GM21737 (cell line): Measurements from ENCODE around the gene IDS.
A peak's percentile ranks its signal among the peaks of the same experiment; 100 is the strongest.
"Not testable (repeated sequence)": the region's sequence is repeated elsewhere in the genome, so short reads cannot be mapped to it uniquely, and the experiment has no call there.

Source experiments
- ATAC-seq: cut with Tn5 transposase; IDR thresholded peaks from one replicate; pipeline ENCODE4 v1.9.1; 2021; ENCODE audit warnings: mild to moderate bottlenecking, moderate library complexity; ENCODE audit not compliant: unreplicated experiment

The IDS gene

GRCh38 chrX:149502923-149503322, 2.2 kb downstream of the IDS start:
- not testable (repeated sequence) for ATAC-seq

GRCh38 chrX:149499766-149500165, 5.3 kb downstream of the IDS start:
- no peak for ATAC-seq

DNA sequence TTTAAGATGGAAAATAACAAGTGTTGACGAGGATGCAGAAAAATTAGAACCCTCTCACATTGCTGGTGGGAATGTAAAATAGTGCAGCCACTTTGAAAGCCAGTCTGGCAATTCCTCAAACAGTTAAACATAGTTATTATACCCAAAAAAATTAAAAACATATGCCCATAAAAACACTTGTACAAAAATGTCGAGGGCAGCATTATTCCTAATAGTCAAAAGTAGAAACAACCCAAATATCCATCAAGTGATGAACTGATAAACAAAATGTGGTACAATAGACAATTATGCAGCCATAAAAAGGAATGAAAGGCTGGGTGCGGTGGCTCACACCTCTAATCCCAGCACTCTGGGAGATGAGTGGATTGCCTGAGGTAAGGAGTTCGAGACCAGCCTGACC, 6.3 kb downstream of the IDS start:
- no peak for ATAC-seq

DNA sequence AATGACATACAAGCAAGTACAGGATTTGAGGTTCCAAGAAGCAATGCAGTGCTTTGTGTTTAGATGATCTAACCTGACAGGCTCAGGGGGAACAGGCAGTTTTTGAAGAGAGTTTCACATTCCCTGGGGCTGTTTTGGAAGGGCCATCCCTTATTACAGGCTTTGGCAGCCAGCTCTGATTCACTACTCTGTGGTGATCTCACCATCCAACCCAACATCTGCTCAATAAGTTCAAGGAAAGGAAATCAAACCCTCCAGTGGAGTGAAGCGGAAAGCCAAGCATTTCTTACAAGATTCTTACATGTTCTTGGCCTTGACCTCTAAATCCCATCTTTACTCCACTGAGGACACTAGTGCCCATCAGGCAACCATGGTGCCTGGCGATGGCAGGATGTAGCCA, 7.5 kb downstream of the IDS start:
- ATAC-seq = no peak

DNA sequence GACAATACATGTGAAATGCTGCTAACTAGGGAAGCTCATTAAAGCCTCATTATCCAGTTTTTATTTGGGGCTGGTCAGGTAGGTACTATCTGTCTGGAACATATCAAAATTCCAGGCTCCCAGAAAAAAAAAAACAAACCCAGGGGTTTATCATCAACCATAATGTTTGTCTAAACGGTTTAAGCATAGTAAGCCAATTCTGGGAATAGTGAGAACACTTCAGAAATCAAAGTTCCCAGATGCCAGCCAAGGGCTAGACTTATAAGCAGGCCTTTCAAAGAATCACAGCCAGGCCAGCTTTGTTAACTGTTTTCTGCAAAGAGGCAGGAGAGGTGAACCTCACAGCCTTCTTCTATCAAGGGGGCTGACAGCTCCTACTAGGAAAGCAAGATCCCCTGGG, 8.1 kb downstream of the IDS start:
- ATAC-seq = no peak

DNA sequence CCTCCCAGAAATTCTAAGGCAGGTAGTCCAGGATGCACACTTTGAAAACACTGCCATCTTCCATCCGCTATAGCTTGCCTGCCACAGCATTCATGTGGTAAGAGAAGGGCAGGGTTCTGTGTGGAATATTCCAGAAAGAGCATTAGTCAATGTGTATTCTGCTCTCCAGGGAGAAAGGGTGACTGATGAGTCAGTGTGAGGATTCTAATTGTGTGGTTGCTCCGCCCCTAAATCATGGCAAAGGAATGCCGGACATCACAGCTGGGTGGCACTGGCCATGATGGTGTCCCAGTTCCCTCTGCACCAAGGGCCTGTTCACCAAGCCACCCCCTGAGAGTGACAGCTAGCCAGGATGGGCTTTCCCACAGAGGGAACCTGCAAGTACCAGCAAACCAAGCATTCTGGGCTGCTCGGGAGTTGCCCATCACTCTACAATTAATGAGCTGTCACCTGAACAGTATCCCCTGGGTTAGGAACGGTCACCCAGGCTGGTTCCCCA, 9.5 kb downstream of the IDS start:
- ATAC-seq = no peak

GRCh38 chrX:149494844-149495565, 10.1 kb downstream of the IDS start:
- no peak for ATAC-seq

GRCh38 chrX:149493567-149494562, 11.2 kb downstream of the IDS start:
- ATAC-seq = no peak

GRCh38 chrX:149491812-149492211, 13.3 kb downstream of the IDS start:
- no peak for ATAC-seq

GRCh38 chrX:149490100-149490499, 15.0 kb downstream of the IDS start:
- no peak for ATAC-seq

GRCh38 chrX:149488411-149489052, 16.6 kb downstream of the IDS start:
- ATAC-seq = not testable (repeated sequence)

DNA sequence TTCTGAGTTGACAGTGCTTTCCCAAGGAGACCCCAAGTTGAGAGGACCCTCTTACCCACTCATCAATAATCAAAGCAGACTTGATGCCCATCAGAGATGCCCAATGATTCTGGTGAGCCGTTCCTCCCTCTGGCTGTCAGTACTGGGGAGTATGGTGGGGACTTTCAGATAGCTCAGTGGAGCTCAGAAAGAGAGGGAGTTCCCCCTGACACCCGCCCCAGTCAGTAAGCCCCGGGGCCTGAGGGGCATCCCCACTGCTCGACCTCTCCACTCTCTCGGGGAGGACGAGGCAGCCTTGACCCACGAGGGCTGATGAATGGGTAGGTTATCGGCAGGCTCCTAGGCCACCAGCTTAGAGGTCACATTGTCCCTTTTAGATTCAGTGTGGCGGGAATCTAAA, 17.1 kb downstream of the IDS start:
- ATAC-seq = not testable (repeated sequence)

- ATAC-seq = no peak
Observed at GRCh38 chrX:149487292-149487691, 17.8 kb downstream of the IDS start.

- ATAC-seq = peak; percentile 60
Observed at GRCh38 chrX:149476513-149476912, 28.6 kb downstream of the IDS start.

- no peak for ATAC-seq
Observed at GRCh38 chrX:149473966-149474365, 31.1 kb downstream of the IDS start.

GRCh38 chrX:149473092-149473491, 32.0 kb downstream of the IDS start:
- ATAC-seq = no peak

DNA sequence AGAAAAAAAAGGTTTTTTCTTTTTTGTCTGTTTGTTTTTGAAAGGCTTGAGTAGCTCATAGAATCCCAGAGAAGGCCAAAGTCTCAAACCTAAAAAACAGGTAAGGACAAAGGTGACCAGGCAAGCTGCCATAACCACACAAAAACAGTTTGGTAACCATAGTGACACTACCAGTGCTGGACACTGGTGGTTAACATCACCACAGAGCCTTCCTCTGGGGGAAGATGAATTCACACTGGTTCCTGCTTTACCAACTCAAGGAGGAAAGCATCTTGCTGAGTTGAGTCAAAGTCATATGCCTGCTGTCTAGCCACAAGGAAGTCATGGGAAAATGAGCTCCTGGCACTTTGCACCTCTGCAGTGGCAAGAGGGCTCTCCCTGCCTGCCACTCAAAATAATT, 32.5 kb downstream of the IDS start:
- no peak for ATAC-seq

DNA sequence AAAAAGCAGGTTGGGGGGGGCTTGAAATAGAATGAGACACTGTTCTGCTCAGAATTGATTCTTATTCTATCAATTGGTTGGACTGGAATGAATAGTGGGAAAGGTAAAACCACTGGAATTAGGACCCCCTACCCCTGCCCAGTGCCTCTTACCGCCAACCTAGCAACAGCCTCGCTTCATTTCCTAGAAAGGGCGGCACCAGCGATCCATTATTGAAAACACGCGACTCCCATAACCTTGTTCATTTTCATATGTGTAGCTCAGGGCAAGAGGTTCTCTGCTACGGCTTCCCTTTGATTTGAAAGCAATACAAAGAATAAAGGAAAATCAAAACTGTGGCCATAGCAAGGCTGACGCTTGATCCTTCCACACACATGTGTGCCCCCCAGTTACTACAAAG, 33.7 kb downstream of the IDS start:
- no peak for ATAC-seq

- peak; percentile 93 for ATAC-seq
Observed at GRCh38 chrX:149470955-149471354, 34.2 kb downstream of the IDS start.

GRCh38 chrX:149469406-149469805, 35.7 kb downstream of the IDS start:
- ATAC-seq = no peak

DNA sequence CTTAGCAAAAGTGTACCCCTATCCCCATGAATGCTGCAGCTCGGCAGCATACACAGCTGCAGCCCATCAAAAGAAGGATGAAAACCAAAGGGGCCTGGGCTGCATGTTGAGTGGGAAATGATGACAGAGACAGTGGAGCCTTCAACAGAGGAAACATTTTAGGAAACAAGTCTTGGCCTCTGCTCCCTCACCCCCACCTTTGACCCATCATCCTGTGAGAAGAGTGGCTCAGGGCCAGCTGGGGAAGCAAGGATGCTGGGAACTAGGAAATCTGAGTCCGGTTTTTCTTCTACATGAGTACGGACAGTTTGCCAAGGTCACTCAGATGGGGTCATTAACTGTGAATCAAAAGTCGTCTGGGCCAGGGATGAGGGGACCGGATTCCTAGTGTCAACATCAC, 37.2 kb downstream of the IDS start:
- ATAC-seq = no peak
